SK-N-SH (cell line): ENCODE measurements around the gene DVL2.

Experiments
- CTCF ChIP-seq: fragments of 200-600 bp; sonication (generic); IDR thresholded peaks from 2 replicates; pipeline ENCODE4 v1.6.1; 2017; ENCODE audit warnings: antibody characterized with exemption, mild to moderate bottlenecking, moderate library complexity
- EP300 ChIP-seq, 2 experiments: IDR thresholded peaks; 2 replicates each; pipeline versions ENCODE4 v1.4.0 to v1.6.1; 2012; ENCODE audit warnings: borderline replicate concordance in 1 of 2, low read depth in 1 of 2, low read length in 1 of 2
- JUND ChIP-seq: IDR thresholded peaks from 2 replicates; pipeline ENCODE4 v1.4.0; 2012
- POLR2AphosphoS5 ChIP-seq: IDR thresholded peaks from 2 replicates; pipeline ENCODE4 v1.6.1; 2012; ENCODE audit warnings: low read depth, low read length
- RAD21 ChIP-seq: IDR thresholded peaks from 2 replicates; pipeline ENCODE4 v1.6.1; 2012; ENCODE audit warnings: mild to moderate bottlenecking, low read length
- SMC3 ChIP-seq: IDR thresholded peaks from 2 replicates; pipeline ENCODE4 v1.6.1; 2012; ENCODE audit warnings: low read depth, low read length, improper control_type of control experiment
- YY1 ChIP-seq: IDR thresholded peaks from 2 replicates; pipeline ENCODE4 v1.4.0; 2012; ENCODE audit warnings: low read depth, mild to moderate bottlenecking
- ZBTB33 ChIP-seq: IDR thresholded peaks from 2 replicates; pipeline ENCODE4 v1.4.0; 2012; ENCODE audit warnings: low read depth, borderline replicate concordance
- TF ChIP-seq, protein P1 (sequence below): IDR thresholded peaks from 2 replicates; pipeline ENCODE4 v1.4.0; 2012; ENCODE audit warnings: low read depth

- TF ChIP-seq, protein P1, sequence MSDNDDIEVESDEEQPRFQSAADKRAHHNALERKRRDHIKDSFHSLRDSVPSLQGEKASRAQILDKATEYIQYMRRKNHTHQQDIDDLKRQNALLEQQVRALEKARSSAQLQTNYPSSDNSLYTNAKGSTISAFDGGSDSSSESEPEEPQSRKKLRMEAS, result no peak
- peak; percentile 68 for TF ChIP-seq JUND
- TF ChIP-seq RAD21, result no peak
- TF ChIP-seq ZBTB33, result no peak
- TF ChIP-seq CTCF, result no peak
- no peak for TF ChIP-seq SMC3
- no peak for TF ChIP-seq EP300 (IDR thresholded peaks at IDR 0.05; ENCODE audit: borderline replicate concordance in 1 of 2, low read depth in 1 of 2, low read length in 1 of 2)
- no peak for TF ChIP-seq POLR2AphosphoS5
- TF ChIP-seq YY1, result 0 out of 2 replicates have a peak, but pooled peaks have one; percentile 36
Observed at GRCh38 chr17:7191571-7192270, 42.6 kb downstream of the DVL2 start.
